ENCODE measurements around the gene KIF6.

Gene KIF6

GRCh38 chr6:39752835-39753724 is 27.9 kb upstream of the KIF6 start:
- DNase-seq (no peak), ATAC-seq (ENCODE audit: insufficient read depth, low read depth) (no peak)
- no peaks in the 10 kb centered on the region for H3K9me3 ChIP-seq (ENCODE audit: insufficient read depth, low read length, severe bottlenecking)
- no peak overlapping the region for H3K4me3 ChIP-seq (ENCODE audit: low read depth in 1 of 2, low read length in 2 of 2)
- H4K20me1 ChIP-seq (ENCODE audit: insufficient read depth, low read length): no peaks in the 10 kb centered on the region
- no peak overlapping the region for H3K4me2 ChIP-seq (ENCODE audit: insufficient read depth, low read length)
- H3K9ac ChIP-seq (ENCODE audit: low read depth, low read length): no peak overlapping the region
- TF ChIP-seq EZH2 (IDR thresholded peaks at IDR 0.05; ENCODE audit: borderline replicate concordance, low read depth, low read length, severe bottlenecking) (no peak), CTCF (IDR thresholded peaks at IDR 0.05; ENCODE audit: borderline replicate concordance, extremely low read depth, low read length, poor library complexity, severe bottlenecking) (no peak)
- no peaks in the 10 kb centered on the region for H3K4me1 ChIP-seq (ENCODE audit: insufficient read depth, low read length)
- H2AFZ ChIP-seq (ENCODE audit: low read depth, low read length): no peak overlapping the region
- no peaks in the 10 kb centered on the region for H3K36me3 ChIP-seq (ENCODE audit: insufficient read depth, low read length)
- no peaks in the 10 kb centered on the region for H3K27me3 ChIP-seq (ENCODE audit: insufficient read depth, low read length, poor library complexity)
- H3K79me2 ChIP-seq (ENCODE audit: insufficient read depth, low read length): no peaks in the 10 kb centered on the region
- H3K27ac ChIP-seq (ENCODE audit: low read length): no peak overlapping the region

- Histone ChIP-seq H3K79me2 (ENCODE audit: insufficient read depth, low read length) (no peaks in the 10 kb centered on the region), H3K36me3 (ENCODE audit: insufficient read depth, low read length) (no peaks in the 10 kb centered on the region), H3K4me1 (ENCODE audit: insufficient read depth, low read length) (no peaks in the 10 kb centered on the region), H3K27ac (ENCODE audit: low read length) (no peak overlapping the region), H3K9me3 (ENCODE audit: insufficient read depth, low read length, severe bottlenecking) (no peaks in the 10 kb centered on the region), H3K4me3 (ENCODE audit: low read depth in 1 of 2, low read length in 2 of 2) (no peak overlapping the region), H3K27me3 (ENCODE audit: insufficient read depth, low read length, poor library complexity) (no peaks in the 10 kb centered on the region), H3K9ac (ENCODE audit: low read depth, low read length) (no peak overlapping the region), H4K20me1 (ENCODE audit: insufficient read depth, low read length) (no peaks in the 10 kb centered on the region), H3K4me2 (ENCODE audit: insufficient read depth, low read length) (no peak overlapping the region), H2AFZ (ENCODE audit: low read depth, low read length) (no peak overlapping the region)
- ATAC-seq (ENCODE audit: insufficient read depth, low read depth) (no peak), DNase-seq (no peak)
- TF ChIP-seq EZH2 (IDR thresholded peaks at IDR 0.05; ENCODE audit: borderline replicate concordance, low read depth, low read length, severe bottlenecking): no peak
Observed at GRCh38 chr6:39746795-39747194, 21.6 kb upstream of the KIF6 start.

GRCh38 chr6:39733704-39734103 is 8.5 kb upstream of the KIF6 start:
- H3K79me2 ChIP-seq (ENCODE audit: insufficient read depth, low read length): no peaks in the 10 kb centered on the region
- TF ChIP-seq CTCF (IDR thresholded peaks at IDR 0.05; ENCODE audit: borderline replicate concordance, extremely low read depth, low read length, poor library complexity, severe bottlenecking) (no peak), EZH2 (IDR thresholded peaks at IDR 0.05; ENCODE audit: borderline replicate concordance, low read depth, low read length, severe bottlenecking) (no peak)
- no peaks in the 10 kb centered on the region for H3K4me1 ChIP-seq (ENCODE audit: insufficient read depth, low read length)
- no peak overlapping the region for H2AFZ ChIP-seq (ENCODE audit: low read depth, low read length)
- no peak overlapping the region for H3K27ac ChIP-seq (ENCODE audit: low read length)
- H3K4me2 ChIP-seq (ENCODE audit: insufficient read depth, low read length): no peak overlapping the region
- peaks cover 16% of the 10 kb centered on the region for H3K27me3 ChIP-seq (ENCODE audit: insufficient read depth, low read length, poor library complexity)
- no peak overlapping the region for H3K9ac ChIP-seq (ENCODE audit: low read depth, low read length)
- no peak for DNase-seq
- H3K36me3 ChIP-seq (ENCODE audit: insufficient read depth, low read length): no peaks in the 10 kb centered on the region
- ATAC-seq (ENCODE audit: insufficient read depth, low read depth): no peak
- H3K9me3 ChIP-seq (ENCODE audit: insufficient read depth, low read length, severe bottlenecking): no peaks in the 10 kb centered on the region
- no peak overlapping the region for H3K4me3 ChIP-seq (ENCODE audit: low read depth in 1 of 2, low read length in 2 of 2)
- no peaks in the 10 kb centered on the region for H4K20me1 ChIP-seq (ENCODE audit: insufficient read depth, low read length)

GRCh38 chr6:39731565-39731964 is 6.4 kb upstream of the KIF6 start:
- H3K9me3 ChIP-seq (ENCODE audit: insufficient read depth, low read length, severe bottlenecking): no peaks in the 10 kb centered on the region
- no peak overlapping the region for H3K4me3 ChIP-seq (ENCODE audit: low read depth in 1 of 2, low read length in 2 of 2)
- H3K36me3 ChIP-seq (ENCODE audit: insufficient read depth, low read length): no peaks in the 10 kb centered on the region
- no peak for DNase-seq
- H3K9ac ChIP-seq (ENCODE audit: low read depth, low read length): no peak overlapping the region
- H3K27me3 ChIP-seq (ENCODE audit: insufficient read depth, low read length, poor library complexity): peaks cover 16% of the 10 kb centered on the region
- no peak overlapping the region for H3K4me2 ChIP-seq (ENCODE audit: insufficient read depth, low read length)
- H4K20me1 ChIP-seq (ENCODE audit: insufficient read depth, low read length): no peaks in the 10 kb centered on the region
- no peak overlapping the region for H2AFZ ChIP-seq (ENCODE audit: low read depth, low read length)
- TF ChIP-seq EZH2 (IDR thresholded peaks at IDR 0.05; ENCODE audit: borderline replicate concordance, low read depth, low read length, severe bottlenecking) (no peak), CTCF (IDR thresholded peaks at IDR 0.05; ENCODE audit: borderline replicate concordance, extremely low read depth, low read length, poor library complexity, severe bottlenecking) (no peak)
- ATAC-seq (ENCODE audit: insufficient read depth, low read depth): no peak
- H3K27ac ChIP-seq (ENCODE audit: low read length): no peak overlapping the region
- H3K4me1 ChIP-seq (ENCODE audit: insufficient read depth, low read length): no peaks in the 10 kb centered on the region
- H3K79me2 ChIP-seq (ENCODE audit: insufficient read depth, low read length): no peaks in the 10 kb centered on the region
